Ovary (tissue), 9 donors: ENCODE results near the gene TMCO4. TPM values are rescaled to one million over a fixed set of nuclear protein-coding genes. Genes with fewer than 3 reads are reported as not detected.

Source experiments
- DNase-seq, 5 donors: peaks; one replicate each; pipeline ENCODE4 v3.0.0-alpha.2; 2019 to 2020
- H3K27ac ChIP-seq, 2 donors: fragments of 200-600 bp; one replicate each; pipeline versions ENCODE4 v1.5.1 to v1.8.0; 2019 to 2022
- H3K27me3 ChIP-seq: fragments of 200-600 bp; one replicate; pipeline ENCODE4 v1.8.0; 2022
- H3K36me3 ChIP-seq: fragments of 200-600 bp; sonication (generic); one replicate; pipeline ENCODE4 v1.5.1; 2019
- H3K4me1 ChIP-seq: one replicate; pipeline ENCODE4 v1.8.1; 2013; ENCODE audit warnings: mild to moderate bottlenecking, moderate library complexity; ENCODE audit not compliant: insufficient read depth
- H3K4me3 ChIP-seq: fragments of 200-600 bp; sonication (generic); one replicate; pipeline ENCODE4 v1.5.1; 2017
- H3K9me3 ChIP-seq, 2 donors: fragments of 200-600 bp in 1 of 2; sonication (generic) in 1 of 2; one replicate each; pipeline versions ENCODE4 v1.5.1 to v1.8.1; 2013 to 2019; ENCODE audit warnings: mild to moderate bottlenecking in 1 of 2, moderate library complexity in 1 of 2
- CTCF ChIP-seq, 3 donors: fragments of 450-650 bp in 2 of 3; fragments of 200-600 bp in 1 of 3; IDR thresholded peaks; one replicate each; pipeline versions ENCODE4 v1.5.1 to v1.8.0; 2016 to 2022; ENCODE audit warnings: antibody characterized with exemption in 3 of 3, mild to moderate bottlenecking in 1 of 3
- EP300 ChIP-seq: sonication (generic); formaldehyde crosslinking; IDR thresholded peaks from one replicate; pipeline ENCODE4 v1.6.1; 2017; ENCODE audit warnings: antibody characterized with exemption
- POLR2A ChIP-seq: fragments of 450-650 bp; IDR thresholded peaks from one replicate; pipeline ENCODE4 v1.6.1; 2017; ENCODE audit warnings: antibody characterized with exemption, mild to moderate bottlenecking, moderate library complexity
- WGBS, 3 donors: extraction: QIAGEN DNeasy Blood & Tissue Kit in 1 of 3; methylation state at CpG; one replicate each; pipeline versions ENCODE4 v1.1.5 to v1.1.7; 2013 to 2017; 5-methylcytosine and 5-hydroxymethylcytosine counted together
- intact Hi-C, 4 donors: fragments of 100-400 bp; cut with DNase I; formaldehyde crosslinking; loops; one replicate each; pipeline versions ENCODE4 v1.11.0 to v1.15.1; 2022 to 2023
- polyA plus RNA-seq, 2 donors: library from polyadenylated mRNA; stranded (reverse); fragments of 200-250 nt in 1 of 2; fragments of 350-450 nt in 1 of 2; fragmentation: Illumina TruSeq in 1 of 2; extraction: RNeasy Lipid Tissue Mini Kit (QIAGEN cat#74804) in 1 of 2; gene quantifications; one replicate each; pipeline ENCODE4 v1.2.3, GENCODE V29; 2013 to 2014
- total RNA-seq, 7 donors: library from RNA; depleted of rRNA in 2 of 7; stranded (reverse); fragments of >200 nt in 2 of 7; fragmentation: NEBNext Ultra II Directional in 3 of 7; extraction: Animal tissue kit (Norgen Biotek cat#: 25700) in 3 of 7; gene quantifications; one replicate each; pipeline versions ENCODE4 v1.1.0 to v1.2.4, GENCODE V29; 2016 to 2023
- donor health status: DM: no; HTN: no; CAD: no; lungs with moderate emphysema.
- donor health status: DM: no; HTN: no; CAD: no.
- donor health status: Bipolar disorder and iron deficiency.
- donor health status: DM: yes; HTN: yes; CAD: no.
- donor health status: DM: no; HTN: no; CAD: no.
- donor health status: DM: yes; HTN: yes; CAD: no.

TMCO4 gene
- total and polyA plus RNA-seq, 9 donors, result 14.2 to 26.0 (median 21.4) TPM

- no peak overlapping the region for H3K4me3 ChIP-seq
- 73 to 82% (median 78%) methylated on average over 4 of the region's 4 CpGs for WGBS, 3 donors
- peaks cover 7% of the 10 kb centered on the region for H3K4me1 ChIP-seq
- no peak overlapping the region for H3K27ac ChIP-seq
- TF ChIP-seq EP300 (no peak), CTCF (IDR thresholded peaks at IDR 0.05) (no peak), POLR2A (no peak)
- no peaks in the 10 kb centered on the region for H3K27me3 ChIP-seq
- intact Hi-C loops, result loop anchor here in 1 of 4 donors (5.0 kb wide), 1 partner anchor 43 kb away; the partner anchor contains the start of gene HTR6
- no peaks in the 10 kb centered on the region for H3K36me3 ChIP-seq
- no peak for DNase-seq
- H3K9me3 ChIP-seq, result no peaks in the 10 kb centered on the region
Observed at GRCh38 chr1:19705464-19705863, 94.3 kb downstream of the TMCO4 start.

GRCh38 chr1:19704247-19705113, 95.2 kb downstream of the TMCO4 start:
- Histone ChIP-seq H3K4me3 (no peak overlapping the region), H3K36me3 (no peaks in the 10 kb centered on the region), H3K27ac (no peak overlapping the region), H3K4me1 (peaks cover 7% of the 10 kb centered on the region), H3K27me3 (no peaks in the 10 kb centered on the region), H3K9me3 (no peaks in the 10 kb centered on the region)
- intact Hi-C loops, result loop anchor here in 2 of 4 donors (5.0 kb wide), 1 partner anchor 42 kb away; the partner anchor contains the start of gene HTR6 (in 2 of the 2)
- TF ChIP-seq CTCF (IDR thresholded peaks at IDR 0.05), result peak; percentile 76 to 90 (median 77)
- no peak for TF ChIP-seq EP300
- TF ChIP-seq POLR2A, result no peak
- peak; percentile 70 to 85 (median 80) for DNase-seq
- WGBS, 3 donors, result 8 to 19% (median 9%) methylated on average over 19 of the region's 19 CpGs

GRCh38 chr1:19703280-19703679, 96.4 kb downstream of the TMCO4 start:
- intact Hi-C loops, result loop anchor here in 1 of 4 donors (5.0 kb wide), 1 partner anchor 41 kb away; the partner anchor contains the start of gene HTR6

More at GRCh38 chr1:19703280-19703679, 96.4 kb downstream of the TMCO4 start:
- Histone ChIP-seq H3K27me3 (no peaks in the 10 kb centered on the region), H3K4me1 (peaks cover 7% of the 10 kb centered on the region), H3K4me3 (no peak overlapping the region), H3K27ac (no peak overlapping the region), H3K9me3 (no peaks in the 10 kb centered on the region), H3K36me3 (no peaks in the 10 kb centered on the region)
- TF ChIP-seq EP300 (no peak), CTCF (IDR thresholded peaks at IDR 0.05) (no peak), POLR2A (no peak)
- WGBS, 3 donors, result 89 to 96% (median 94%) methylated on average over 3 of the region's 3 CpGs
- DNase-seq, result no peak
